A549 (cell line): ENCODE data around the gene ARHGEF19. TPM values are rescaled to one million over a fixed set of nuclear protein-coding genes. Genes with fewer than 3 reads are reported as not detected.

Experiments used
- ATAC-seq, 2 experiments: fragments of 200-7000 bp in 1 of 2; fragments of >200 bp in 1 of 2; cut with Nextera tagmentation in 1 of 2; cut with Tn5 transposase in 1 of 2; 3 replicates each; pipeline versions ENCODE4 v1.8.0 to v1.9.1; 2018 to 2020; ENCODE audit warnings: mild to moderate bottlenecking in 1 of 2, moderate library complexity in 1 of 2
- CTCF ChIA-PET: fragments of 300-600 bp; sonication (Branson Sonifier 250); formaldehyde crosslinking; extraction: SDS; loops from one replicate; lab custom pipeline; 2021; ENCODE audit warnings: antibody characterized with exemption, inconsistent platforms; lab: Yijun Ruan, JAX
- POLR2A ChIA-PET: fragments of 350-600 bp; formaldehyde crosslinking; extraction: SDS; loops from one replicate; lab custom pipeline; 2021; ENCODE audit warnings: antibody characterized with exemption, inconsistent platforms; lab: Yijun Ruan, JAX
- DNase-seq, 2 experiments: peaks; one replicate each; pipeline versions ENCODE4 v3.0.0 to v3.0.0-alpha.2; 2011 to 2016; ENCODE audit warnings: low read depth in 1 of 2, low spot score in 1 of 2
- FAIRE-seq: peaks from 2 replicates; lab custom pipeline; 2011; peaks lifted over from hg19 to GRCh38; lab: Jason Lieb, UNC
- H3K27ac ChIP-seq, 2 experiments: fragments of >200 bp; sonication (Bioruptor Twin); formaldehyde crosslinking; 3 replicates each; pipeline ENCODE4 v1.5.1; 2016 to 2017
- H3K4me1 ChIP-seq: fragments of >200 bp; sonication (Bioruptor Twin); formaldehyde crosslinking; 3 replicates; pipeline ENCODE4 v1.6.1; 2016
- H3K4me2 ChIP-seq: fragments of >200 bp; sonication (Bioruptor Twin); formaldehyde crosslinking; 3 replicates; pipeline ENCODE4 v1.6.1; 2016
- H3K4me3 ChIP-seq: fragments of >200 bp; sonication (Bioruptor Twin); formaldehyde crosslinking; 3 replicates; pipeline ENCODE4 v1.5.1; 2016
- H3K9me3 ChIP-seq: fragments of >200 bp; sonication (Bioruptor Twin); formaldehyde crosslinking; 3 replicates; pipeline ENCODE4 v1.6.1; 2016
- BHLHE40 ChIP-seq: IDR thresholded peaks from 2 replicates; pipeline ENCODE4 v1.6.1; 2012; ENCODE audit warnings: low read depth, low read length, inconsistent platforms
- CBX8 ChIP-seq: fragments of 200-600 bp; sonication (generic); IDR thresholded peaks from 2 replicates; pipeline ENCODE4 v1.6.1; 2016
- CHD4 ChIP-seq: fragments of 200-600 bp; sonication (generic); IDR thresholded peaks from 2 replicates; pipeline ENCODE4 v1.6.1; 2016; ENCODE audit warnings: antibody characterized with exemption, mild to moderate bottlenecking, borderline replicate concordance
- CTCF ChIP-seq: fragments of >200 bp; sonication (Bioruptor Twin); formaldehyde crosslinking; IDR thresholded peaks from 3 replicates; pipeline ENCODE4 v1.5.1; 2016
- EP300 ChIP-seq, 2 experiments: fragments of >200 bp; sonication (Bioruptor Twin); formaldehyde crosslinking; IDR thresholded peaks; 2 replicates in 1 of 2; 3 replicates in 1 of 2; pipeline ENCODE4 v1.6.1; 2016 to 2017
- FOSL2 ChIP-seq, 2 experiments: fragments of 450-650 bp in 1 of 2; fragments of >200 bp in 1 of 2; sonication (Bioruptor Twin) in 1 of 2; formaldehyde crosslinking; IDR thresholded peaks; 2 replicates each; pipeline versions ENCODE4 v1.5.0 to v1.6.1; 2016 to 2020; ENCODE audit warnings: mild to moderate bottlenecking in 1 of 2, moderate library complexity in 1 of 2
- FOXS1 ChIP-seq: fragments of 250-450 bp; sonication (Bioruptor Pico); IDR thresholded peaks from 2 replicates; pipeline ENCODE4 v1.5.0; 2020; ENCODE audit warnings: mild to moderate bottlenecking, moderate library complexity
- GATA3 ChIP-seq: IDR thresholded peaks from 2 replicates; pipeline ENCODE4 v1.6.1; 2012; ENCODE audit warnings: borderline replicate concordance
- HDAC2 ChIP-seq: fragments of 200-600 bp; sonication (generic); IDR thresholded peaks from 2 replicates; pipeline ENCODE4 v1.6.1; 2016
- HOXA7 ChIP-seq: fragments of 250-450 bp; sonication (Bioruptor Pico); IDR thresholded peaks from 2 replicates; pipeline ENCODE4 v1.5.0; 2020; ENCODE audit warnings: mild to moderate bottlenecking, moderate library complexity
- HOXB13 ChIP-seq: fragments of 250-450 bp; sonication (Bioruptor Pico); IDR thresholded peaks from 2 replicates; pipeline ENCODE4 v1.5.0; 2020; ENCODE audit warnings: low read depth, mild to moderate bottlenecking, moderate library complexity
- HOXB5 ChIP-seq: fragments of 250-450 bp; sonication (Bioruptor Pico); IDR thresholded peaks from 2 replicates; pipeline ENCODE4 v1.5.0; 2020; ENCODE audit warnings: mild to moderate bottlenecking, moderate library complexity
- JUN ChIP-seq, 2 experiments: fragments of >200 bp; sonication (Bioruptor Twin); formaldehyde crosslinking; IDR thresholded peaks; 2 replicates in 1 of 2; 3 replicates in 1 of 2; pipeline ENCODE4 v1.6.1; 2016 to 2017
- KDM5A ChIP-seq: fragments of 200-600 bp; sonication (generic); IDR thresholded peaks from 2 replicates; pipeline ENCODE4 v1.6.1; 2016; ENCODE audit warnings: antibody characterized with exemption, mild to moderate bottlenecking
- MYC ChIP-seq: IDR thresholded peaks from 2 replicates; pipeline ENCODE4 v1.6.1; 2012; ENCODE audit warnings: mild to moderate bottlenecking, inconsistent platforms, low read length, improper control_type of control experiment, borderline replicate concordance
- NFE2L2 ChIP-seq: fragments of 150-350 bp; conservative IDR thresholded peaks from 2 replicates; pipeline ENCODE4 v1.6.1; 2014; ENCODE audit warnings: low read length
- NR3C1 ChIP-seq: fragments of >200 bp; sonication (Bioruptor Twin); formaldehyde crosslinking; IDR thresholded peaks from 3 replicates; pipeline ENCODE4 v1.6.1; 2017
- POLR2A ChIP-seq: IDR thresholded peaks from 2 replicates; pipeline ENCODE4 v1.6.1; 2012; ENCODE audit warnings: mild to moderate bottlenecking, low read length
- RAD21 ChIP-seq, 2 experiments: fragments of >200 bp in 1 of 2; sonication (Bioruptor Twin) in 1 of 2; formaldehyde crosslinking in 1 of 2; IDR thresholded peaks in 1 of 2; conservative IDR thresholded peaks in 1 of 2; 2 replicates in 1 of 2; 3 replicates in 1 of 2; pipeline ENCODE4 v1.6.1; 2012 to 2018; ENCODE audit warnings: inconsistent platforms in 1 of 2
- REST ChIP-seq: fragments of 200-600 bp; sonication (generic); IDR thresholded peaks from 2 replicates; pipeline ENCODE4 v1.6.1; 2016; ENCODE audit warnings: antibody characterized with exemption, mild to moderate bottlenecking, moderate library complexity
- SREBF2 ChIP-seq: fragments of 450-650 bp; IDR thresholded peaks from 2 replicates; pipeline ENCODE4 v1.6.1; 2014; ENCODE audit warnings: mild to moderate bottlenecking, moderate library complexity
- USF2 ChIP-seq: fragments of 450-650 bp; IDR thresholded peaks from 2 replicates; pipeline ENCODE4 v1.6.1; 2014; ENCODE audit warnings: antibody characterized with exemption
- ZC3H11A ChIP-seq: fragments of 450-650 bp; IDR thresholded peaks from 2 replicates; pipeline ENCODE4 v1.6.1; 2014; ENCODE audit warnings: antibody characterized with exemption, mild to moderate bottlenecking
- ZNF302 ChIP-seq: fragments of 250-450 bp; sonication (Bioruptor Pico); IDR thresholded peaks from 2 replicates; pipeline ENCODE4 v1.9.0; 2021; ENCODE audit warnings: inconsistent platforms, mild to moderate bottlenecking, moderate library complexity
- ZSCAN20 ChIP-seq: fragments of 250-450 bp; sonication (Bioruptor Pico); IDR thresholded peaks from 2 replicates; pipeline ENCODE4 v1.8.0; 2022; ENCODE audit warnings: mild to moderate bottlenecking, moderate library complexity
- WGBS: methylation state at CpG from one replicate; pipeline ENCODE4 v1.1.6; 2017; ENCODE audit errors: missing lambda C conversion rate; 5-methylcytosine and 5-hydroxymethylcytosine counted together
- polyA plus RNA-seq, 4 experiments: library from polyadenylated mRNA; depleted of rRNA in 3 of 4; stranded (reverse); fragments of >200 nt; fragmentation: RNase III in 1 of 4; extraction: RNeasy Plus Mini Kit Qiagen cat#74134 plus additional on column Dnase treatment in 1 of 4; gene quantifications; 2 replicates in 3 of 4; 3 replicates in 1 of 4; pipeline ENCODE4 v1.2.3, GENCODE V29; 2011 to 2017

Gene ARHGEF19
- polyA plus RNA-seq, 2 of the 4 experiments (the other 2 are of a cell fraction): 6.1 to 9.2 TPM

- H3K4me1 ChIP-seq: peaks cover 96% of the 10 kb centered on the region
- DNase-seq: no peak
- ATAC-seq: no peak
- TF ChIP-seq USF2 (no peak), ZSCAN20 (no peak), HOXB5 (no peak), MYC (no peak), HOXB13 (CRISPR knock-in tag) (no peak), NR3C1 (no peak), ZC3H11A (no peak), KDM5A (no peak), POLR2A (no peak), BHLHE40 (no peak), EP300 (IDR thresholded peaks at IDR 0.05) (no peak), NFE2L2 (no peak), REST (no peak), ZNF302 (CRISPR knock-in tag) (no peak), RAD21 (conservative IDR thresholded peaks at IDR 0.05 in 1 of 2, IDR thresholded peaks at IDR 0.05 in 1 of 2) (no peak)
- peak overlapping the region; percentile 72; the same call in 2 of the 3 replicates for H3K4me2 ChIP-seq
- FAIRE-seq: no peak
- peak overlapping the region; percentile 96 to 97 for H3K27ac ChIP-seq
- no peak overlapping the region for H3K4me3 ChIP-seq
- CTCF ChIA-PET: interaction anchor here (2.8 kb wide), 1 partner anchor 98 kb away, joined by 16 read pairs; no protein-coding TSS in a partner anchor
- POLR2A ChIA-PET: no interaction called here
- H3K9me3 ChIP-seq: peaks cover 3% of the 10 kb centered on the region; the same call in 1 of the 3 replicates
- WGBS: 96% methylated on average over 4 of the region's 4 CpGs
Observed at GRCh38 chr1:16177306-16177705, 35.1 kb downstream of the ARHGEF19 start.

GRCh38 chr1:16176653-16177052, 35.8 kb downstream of the ARHGEF19 start:
- no peak for FAIRE-seq
- TF ChIP-seq CBX8 (no peak), JUN (IDR thresholded peaks at IDR 0.05) (no peak), FOSL2 (IDR thresholded peaks at IDR 0.05) (no peak), FOSL2 (CRISPR knock-in tag; IDR thresholded peaks at IDR 0.05) (no peak), REST (no peak), EP300 (IDR thresholded peaks at IDR 0.05) (no peak), BHLHE40 (no peak), HOXA7 (CRISPR knock-in tag) (no peak), CHD4 (no peak), SREBF2 (no peak), CTCF (no peak), FOXS1 (no peak), USF2 (no peak), ZC3H11A (no peak), HDAC2 (no peak), KDM5A (no peak), GATA3 (no peak), HOXB13 (CRISPR knock-in tag) (no peak)
- peaks cover 99% of the 10 kb centered on the region for H3K4me1 ChIP-seq
- peaks cover 3% of the 10 kb centered on the region; the same call in 1 of the 3 replicates for H3K9me3 ChIP-seq
- no peak overlapping the region for H3K4me3 ChIP-seq
- WGBS: 75% methylated on average over 7 of the region's 7 CpGs
- POLR2A ChIA-PET: no interaction called here
- no peak for DNase-seq
- CTCF ChIA-PET: interaction anchor here (1.0 to 2.8 kb wide), 2 partner anchors 11 to 98 kb away, joined by 5 to 16 read pairs; no protein-coding TSS in a partner anchor
- no peak for ATAC-seq
- H3K27ac ChIP-seq: peak overlapping the region; percentile 96 to 97
- peak overlapping the region; percentile 72 for H3K4me2 ChIP-seq
